K562 (cell line): Measurements from ENCODE around the gene ANKLE2. TPM values are rescaled to one million over a fixed set of nuclear protein-coding genes. Genes with fewer than 3 reads are reported as not detected.

Experiments
- BCL6 ChIP-seq: fragments of 250-450 bp; sonication (Bioruptor Pico); IDR thresholded peaks from 2 replicates; pipeline ENCODE4 v1.4.0; 2020
- CREM ChIP-seq: IDR thresholded peaks from 2 replicates; pipeline ENCODE4 v1.6.1; 2014; ENCODE audit warnings: antibody characterized with exemption, low read depth
- FIP1L1 ChIP-seq: fragments of 200-400 bp; formaldehyde crosslinking; IDR thresholded peaks from 2 replicates; pipeline ENCODE4 v1.6.1; 2018; ENCODE audit warnings: mild to moderate bottlenecking, low read depth, low read length; ENCODE audit not compliant: poor library complexity, severe bottlenecking
- MYC ChIP-seq, 2 experiments: fragments of 250-450 bp in 1 of 2; sonication (Bioruptor Pico) in 1 of 2; IDR thresholded peaks; 2 replicates each; pipeline versions ENCODE4 v1.5.1 to v1.6.1; 2012 to 2021; ENCODE audit warnings: low read depth in 2 of 2, borderline replicate concordance in 1 of 2, improper control_type of control experiment in 1 of 2, low read length in 1 of 2, mild to moderate bottlenecking in 1 of 2, moderate library complexity in 1 of 2
- SREBF2 ChIP-seq: sonication (generic); formaldehyde crosslinking; IDR thresholded peaks from 2 replicates; pipeline ENCODE4 v1.4.0; 2020; ENCODE audit warnings: mild to moderate bottlenecking, missing genetic modification reagents
- ZNF316 ChIP-seq: fragments of 450-650 bp; IDR thresholded peaks from 2 replicates; pipeline ENCODE4 v1.6.1; 2016
- ZNF583 ChIP-seq: fragments of 250-450 bp; sonication (Bioruptor Pico); IDR thresholded peaks from 2 replicates; pipeline ENCODE4 v1.4.0; 2020
- ZNF639 ChIP-seq, 2 experiments: fragments of 200-800 bp in 1 of 2; sonication (Bioruptor generic) in 1 of 2; sonication (generic) in 1 of 2; formaldehyde crosslinking in 1 of 2; IDR thresholded peaks in 1 of 2; conservative IDR thresholded peaks in 1 of 2; 2 replicates each; pipeline versions ENCODE4 v1.5.0 to v1.6.1; 2016 to 2020; ENCODE audit warnings: missing compliant biosample characterization in 1 of 2, missing genetic modification characterization in 1 of 2, missing genetic modification reagents in 1 of 2
- polyA plus RNA-seq, 8 experiments: library from polyadenylated mRNA; depleted of rRNA in 4 of 8; stranded (reverse) in 5 of 8; unstranded in 3 of 8; fragments of >200 nt; fragmentation: Nextera tagmentation in 2 of 8; fragmentation: Illumina TruSeq in 1 of 8; extraction: Ambion mirVana in 2 of 8; extraction: Trizol in 1 of 8; gene quantifications; 2 replicates each; pipeline versions ENCODE4 v1.2.1 to v1.2.3, GENCODE V29; 2011 to 2014; ENCODE audit warnings: inconsistent platforms in 1 of 8, missing spikeins in 1 of 8
- total RNA-seq, 7 experiments: library from RNA; depleted of rRNA in 6 of 7; stranded (reverse); fragments of >200 nt in 6 of 7; fragmentation: Illumina TruSeq in 2 of 7; extraction: Trizol in 2 of 7; gene quantifications; 2 replicates each; pipeline versions ENCODE4 v1.2.1 to v1.2.3, GENCODE V29; 2011 to 2021; ENCODE audit warnings: low replicate concordance in 1 of 7
- TF ChIP-seq, protein P1 (sequence below): fragments of 250-450 bp; sonication (Bioruptor Pico); IDR thresholded peaks from 2 replicates; pipeline ENCODE4 v1.8.0; 2022; ENCODE audit warnings: moderate library complexity, mild to moderate bottlenecking, inconsistent platforms
- TF ChIP-seq, protein P2 (sequence below), 2 experiments: fragments of 450-650 bp; IDR thresholded peaks; 2 replicates each; pipeline ENCODE4 v1.6.1; 2016
- TF ChIP-seq, protein P3 (sequence below): sonication (generic); formaldehyde crosslinking; IDR thresholded peaks from 2 replicates; pipeline ENCODE4 v1.8.0; 2022; ENCODE audit warnings: missing genetic modification reagents, mild to moderate bottlenecking, borderline replicate concordance
- TF ChIP-seq, protein P4 (sequence below), 2 experiments: fragments of 150-350 bp in 1 of 2; IDR thresholded peaks; 2 replicates each; pipeline ENCODE4 v1.6.1; 2012 to 2016; ENCODE audit warnings: low read depth in 2 of 2, low read length in 2 of 2, mild to moderate bottlenecking in 1 of 2, moderate library complexity in 1 of 2
- TF ChIP-seq, protein P5 (sequence below): fragments of 200-800 bp; sonication (Bioruptor generic); IDR thresholded peaks from 2 replicates; pipeline ENCODE4 v1.6.1; 2017; ENCODE audit warnings: missing genetic modification characterization, missing compliant biosample characterization
- TF ChIP-seq, protein P6 (sequence below): sonication (generic); formaldehyde crosslinking; IDR thresholded peaks from 2 replicates; pipeline ENCODE4 v1.9.0; 2022; ENCODE audit warnings: mild to moderate bottlenecking, missing genetic modification reagents

ANKLE2 gene
- total and polyA plus RNA-seq, 9 of the 15 experiments (the other 6 are each of a cell fraction or from before 2014, with no cell fraction given), result 3.2 to 57.7 (median 45.6) TPM

DNA sequence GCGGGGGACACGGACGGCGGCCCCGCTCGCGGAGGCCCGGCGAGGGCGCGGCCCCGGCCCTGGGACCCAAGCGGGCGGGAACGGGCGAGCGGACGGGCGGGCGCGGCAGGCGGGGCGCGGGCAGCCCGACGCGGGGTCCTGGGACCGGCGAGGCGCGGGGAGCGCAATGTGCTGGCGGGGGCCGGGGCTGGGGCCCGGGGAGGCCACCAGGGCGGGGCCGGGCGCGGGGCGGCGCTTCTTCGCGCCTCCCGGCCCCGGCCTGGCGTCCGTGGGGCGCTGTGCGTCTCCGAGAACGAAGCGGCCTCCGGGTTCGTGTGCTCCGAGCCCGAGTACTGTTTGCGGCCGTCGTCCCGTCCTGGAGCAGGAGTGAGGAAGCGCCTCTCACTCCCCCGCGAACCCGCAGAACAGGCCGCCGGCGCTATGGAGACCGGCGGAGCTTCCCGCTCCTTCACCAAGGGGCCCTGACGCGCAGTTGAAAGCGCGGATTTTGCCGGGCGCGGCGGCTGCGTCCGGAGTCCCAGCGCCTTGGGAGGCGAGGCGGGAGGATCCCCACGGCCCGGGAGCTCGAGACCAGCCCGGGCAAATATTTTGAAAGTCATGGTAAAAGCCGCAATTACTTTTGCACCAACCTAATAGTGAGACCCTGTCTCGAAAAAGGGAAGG is 420 bp upstream of the ANKLE2 start (continued):
- TF ChIP-seq MYC (IDR thresholded peaks at IDR 0.05; ENCODE audit: low read depth, low read length) (peak; percentile 59), MYC (CRISPR knock-in tag; IDR thresholded peaks at IDR 0.05; ENCODE audit: borderline replicate concordance, low read depth) (no peak), SREBF2 (no peak), ZNF583 (CRISPR knock-in tag) (no peak), ZNF639 (CRISPR knock-in tag; conservative IDR thresholded peaks at IDR 0.05 in 1 of 2, IDR thresholded peaks at IDR 0.05 in 1 of 2) (peak in 1 of 2 experiments; percentile 99; a peak in 2 of 4 replicates), CREM (peak; percentile 41; the same call in 1 of the 2 replicates), BCL6 (CRISPR knock-in tag) (no peak), ZNF316 (no peak), FIP1L1 (no peak)
- TF ChIP-seq, protein P1, sequence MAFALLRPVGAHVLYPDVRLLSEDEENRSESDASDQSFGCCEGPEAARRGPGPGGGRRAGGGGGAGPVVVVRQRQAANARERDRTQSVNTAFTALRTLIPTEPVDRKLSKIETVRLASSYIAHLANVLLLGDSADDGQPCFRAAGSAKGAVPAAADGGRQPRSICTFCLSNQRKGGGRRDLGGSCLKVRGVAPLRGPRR (CRISPR knock-in tag), result no peak
- TF ChIP-seq, protein P2, sequence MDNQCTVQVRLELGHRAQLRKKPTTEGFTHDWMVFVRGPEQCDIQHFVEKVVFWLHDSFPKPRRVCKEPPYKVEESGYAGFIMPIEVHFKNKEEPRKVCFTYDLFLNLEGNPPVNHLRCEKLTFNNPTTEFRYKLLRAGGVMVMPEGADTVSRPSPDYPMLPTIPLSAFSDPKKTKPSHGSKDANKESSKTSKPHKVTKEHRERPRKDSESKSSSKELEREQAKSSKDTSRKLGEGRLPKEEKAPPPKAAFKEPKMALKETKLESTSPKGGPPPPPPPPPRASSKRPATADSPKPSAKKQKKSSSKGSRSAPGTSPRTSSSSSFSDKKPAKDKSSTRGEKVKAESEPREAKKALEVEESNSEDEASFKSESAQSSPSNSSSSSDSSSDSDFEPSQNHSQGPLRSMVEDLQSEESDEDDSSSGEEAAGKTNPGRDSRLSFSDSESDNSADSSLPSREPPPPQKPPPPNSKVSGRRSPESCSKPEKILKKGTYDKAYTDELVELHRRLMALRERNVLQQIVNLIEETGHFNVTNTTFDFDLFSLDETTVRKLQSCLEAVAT (IDR thresholded peaks at IDR 0.05), result peak in 1 of 2 experiments; percentile 21; a peak in 1 of 4 replicates
- TF ChIP-seq, protein P3, sequence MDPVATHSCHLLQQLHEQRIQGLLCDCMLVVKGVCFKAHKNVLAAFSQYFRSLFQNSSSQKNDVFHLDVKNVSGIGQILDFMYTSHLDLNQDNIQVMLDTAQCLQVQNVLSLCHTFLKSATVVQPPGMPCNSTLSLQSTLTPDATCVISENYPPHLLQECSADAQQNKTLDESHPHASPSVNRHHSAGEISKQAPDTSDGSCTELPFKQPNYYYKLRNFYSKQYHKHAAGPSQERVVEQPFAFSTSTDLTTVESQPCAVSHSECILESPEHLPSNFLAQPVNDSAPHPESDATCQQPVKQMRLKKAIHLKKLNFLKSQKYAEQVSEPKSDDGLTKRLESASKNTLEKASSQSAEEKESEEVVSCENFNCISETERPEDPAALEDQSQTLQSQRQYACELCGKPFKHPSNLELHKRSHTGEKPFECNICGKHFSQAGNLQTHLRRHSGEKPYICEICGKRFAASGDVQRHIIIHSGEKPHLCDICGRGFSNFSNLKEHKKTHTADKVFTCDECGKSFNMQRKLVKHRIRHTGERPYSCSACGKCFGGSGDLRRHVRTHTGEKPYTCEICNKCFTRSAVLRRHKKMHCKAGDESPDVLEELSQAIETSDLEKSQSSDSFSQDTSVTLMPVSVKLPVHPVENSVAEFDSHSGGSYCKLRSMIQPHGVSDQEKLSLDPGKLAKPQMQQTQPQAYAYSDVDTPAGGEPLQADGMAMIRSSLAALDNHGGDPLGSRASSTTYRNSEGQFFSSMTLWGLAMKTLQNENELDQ (CRISPR knock-in tag), result no peak
- TF ChIP-seq, protein P4, sequence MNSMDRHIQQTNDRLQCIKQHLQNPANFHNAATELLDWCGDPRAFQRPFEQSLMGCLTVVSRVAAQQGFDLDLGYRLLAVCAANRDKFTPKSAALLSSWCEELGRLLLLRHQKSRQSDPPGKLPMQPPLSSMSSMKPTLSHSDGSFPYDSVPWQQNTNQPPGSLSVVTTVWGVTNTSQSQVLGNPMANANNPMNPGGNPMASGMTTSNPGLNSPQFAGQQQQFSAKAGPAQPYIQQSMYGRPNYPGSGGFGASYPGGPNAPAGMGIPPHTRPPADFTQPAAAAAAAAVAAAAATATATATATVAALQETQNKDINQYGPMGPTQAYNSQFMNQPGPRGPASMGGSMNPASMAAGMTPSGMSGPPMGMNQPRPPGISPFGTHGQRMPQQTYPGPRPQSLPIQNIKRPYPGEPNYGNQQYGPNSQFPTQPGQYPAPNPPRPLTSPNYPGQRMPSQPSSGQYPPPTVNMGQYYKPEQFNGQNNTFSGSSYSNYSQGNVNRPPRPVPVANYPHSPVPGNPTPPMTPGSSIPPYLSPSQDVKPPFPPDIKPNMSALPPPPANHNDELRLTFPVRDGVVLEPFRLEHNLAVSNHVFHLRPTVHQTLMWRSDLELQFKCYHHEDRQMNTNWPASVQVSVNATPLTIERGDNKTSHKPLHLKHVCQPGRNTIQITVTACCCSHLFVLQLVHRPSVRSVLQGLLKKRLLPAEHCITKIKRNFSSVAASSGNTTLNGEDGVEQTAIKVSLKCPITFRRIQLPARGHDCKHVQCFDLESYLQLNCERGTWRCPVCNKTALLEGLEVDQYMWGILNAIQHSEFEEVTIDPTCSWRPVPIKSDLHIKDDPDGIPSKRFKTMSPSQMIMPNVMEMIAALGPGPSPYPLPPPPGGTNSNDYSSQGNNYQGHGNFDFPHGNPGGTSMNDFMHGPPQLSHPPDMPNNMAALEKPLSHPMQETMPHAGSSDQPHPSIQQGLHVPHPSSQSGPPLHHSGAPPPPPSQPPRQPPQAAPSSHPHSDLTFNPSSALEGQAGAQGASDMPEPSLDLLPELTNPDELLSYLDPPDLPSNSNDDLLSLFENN (IDR thresholded peaks at IDR 0.05; ENCODE audit: low read depth in 2 of 2, low read length in 2 of 2), result 0 out of 4 replicates have a peak, but pooled peaks of 1 of the 2 experiments have one; percentile 14
- TF ChIP-seq, protein P5, sequence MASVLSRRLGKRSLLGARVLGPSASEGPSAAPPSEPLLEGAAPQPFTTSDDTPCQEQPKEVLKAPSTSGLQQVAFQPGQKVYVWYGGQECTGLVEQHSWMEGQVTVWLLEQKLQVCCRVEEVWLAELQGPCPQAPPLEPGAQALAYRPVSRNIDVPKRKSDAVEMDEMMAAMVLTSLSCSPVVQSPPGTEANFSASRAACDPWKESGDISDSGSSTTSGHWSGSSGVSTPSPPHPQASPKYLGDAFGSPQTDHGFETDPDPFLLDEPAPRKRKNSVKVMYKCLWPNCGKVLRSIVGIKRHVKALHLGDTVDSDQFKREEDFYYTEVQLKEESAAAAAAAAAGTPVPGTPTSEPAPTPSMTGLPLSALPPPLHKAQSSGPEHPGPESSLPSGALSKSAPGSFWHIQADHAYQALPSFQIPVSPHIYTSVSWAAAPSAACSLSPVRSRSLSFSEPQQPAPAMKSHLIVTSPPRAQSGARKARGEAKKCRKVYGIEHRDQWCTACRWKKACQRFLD, result peak; percentile 78; the same call in 1 of the 2 replicates
- TF ChIP-seq, protein P6, sequence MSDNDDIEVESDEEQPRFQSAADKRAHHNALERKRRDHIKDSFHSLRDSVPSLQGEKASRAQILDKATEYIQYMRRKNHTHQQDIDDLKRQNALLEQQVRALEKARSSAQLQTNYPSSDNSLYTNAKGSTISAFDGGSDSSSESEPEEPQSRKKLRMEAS (CRISPR knock-in tag), result peak; percentile 57
